ENCODE data around the gene SNRNP200. TPM values are rescaled to one million over a fixed set of nuclear protein-coding genes. Genes with fewer than 3 reads are reported as not detected.
"Not testable (repeated sequence)": the region's sequence is repeated elsewhere in the genome, so short reads cannot be mapped to it uniquely, and the experiment has no call there.

The SNRNP200 gene
- total and polyA plus RNA-seq, 2 experiments from 2014 or later, result 85.3 to 96.4 TPM

DNA sequence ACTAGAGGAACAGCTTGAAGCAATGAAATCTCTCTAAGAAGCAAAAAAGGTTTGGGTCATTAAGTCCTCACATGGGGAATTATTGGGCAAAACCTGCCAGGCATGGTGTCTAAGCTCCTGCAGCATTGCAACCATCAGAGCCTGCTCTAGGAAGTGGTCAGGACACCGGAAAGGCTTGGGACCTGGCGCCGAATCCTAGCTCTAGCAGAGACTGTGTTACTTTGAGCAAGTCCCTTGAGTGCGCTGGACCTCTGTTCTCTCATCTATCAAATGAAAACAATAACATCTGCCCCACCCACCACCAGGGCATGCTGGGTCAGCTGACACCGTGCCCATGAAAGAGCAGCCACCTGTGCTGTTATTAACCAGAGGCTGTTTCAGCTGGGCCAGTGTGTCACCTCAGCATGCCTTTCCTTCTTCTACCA lies 45.8 kb downstream of the SNRNP200 start:
- Histone ChIP-seq H3K4me1 (ENCODE audit: low read depth) (peaks cover 56% of the 10 kb centered on the region), H3K9me3 (ENCODE audit: low read depth) (no peaks in the 10 kb centered on the region), H3K27ac (peak overlapping the region; percentile 98), H3K4me3 (no peak overlapping the region), H3K36me3 (peaks cover 13% of the 10 kb centered on the region), H3K27me3 (no peaks in the 10 kb centered on the region)
- DNase-seq (ENCODE audit: low read depth in 1 of 2, low spot score in 1 of 2), result no peak
- TF ChIP-seq, protein P1, sequence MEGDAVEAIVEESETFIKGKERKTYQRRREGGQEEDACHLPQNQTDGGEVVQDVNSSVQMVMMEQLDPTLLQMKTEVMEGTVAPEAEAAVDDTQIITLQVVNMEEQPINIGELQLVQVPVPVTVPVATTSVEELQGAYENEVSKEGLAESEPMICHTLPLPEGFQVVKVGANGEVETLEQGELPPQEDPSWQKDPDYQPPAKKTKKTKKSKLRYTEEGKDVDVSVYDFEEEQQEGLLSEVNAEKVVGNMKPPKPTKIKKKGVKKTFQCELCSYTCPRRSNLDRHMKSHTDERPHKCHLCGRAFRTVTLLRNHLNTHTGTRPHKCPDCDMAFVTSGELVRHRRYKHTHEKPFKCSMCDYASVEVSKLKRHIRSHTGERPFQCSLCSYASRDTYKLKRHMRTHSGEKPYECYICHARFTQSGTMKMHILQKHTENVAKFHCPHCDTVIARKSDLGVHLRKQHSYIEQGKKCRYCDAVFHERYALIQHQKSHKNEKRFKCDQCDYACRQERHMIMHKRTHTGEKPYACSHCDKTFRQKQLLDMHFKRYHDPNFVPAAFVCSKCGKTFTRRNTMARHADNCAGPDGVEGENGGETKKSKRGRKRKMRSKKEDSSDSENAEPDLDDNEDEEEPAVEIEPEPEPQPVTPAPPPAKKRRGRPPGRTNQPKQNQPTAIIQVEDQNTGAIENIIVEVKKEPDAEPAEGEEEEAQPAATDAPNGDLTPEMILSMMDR (IDR thresholded peaks at IDR 0.05; ENCODE audit: low read depth, low read length), result no peak

DNA sequence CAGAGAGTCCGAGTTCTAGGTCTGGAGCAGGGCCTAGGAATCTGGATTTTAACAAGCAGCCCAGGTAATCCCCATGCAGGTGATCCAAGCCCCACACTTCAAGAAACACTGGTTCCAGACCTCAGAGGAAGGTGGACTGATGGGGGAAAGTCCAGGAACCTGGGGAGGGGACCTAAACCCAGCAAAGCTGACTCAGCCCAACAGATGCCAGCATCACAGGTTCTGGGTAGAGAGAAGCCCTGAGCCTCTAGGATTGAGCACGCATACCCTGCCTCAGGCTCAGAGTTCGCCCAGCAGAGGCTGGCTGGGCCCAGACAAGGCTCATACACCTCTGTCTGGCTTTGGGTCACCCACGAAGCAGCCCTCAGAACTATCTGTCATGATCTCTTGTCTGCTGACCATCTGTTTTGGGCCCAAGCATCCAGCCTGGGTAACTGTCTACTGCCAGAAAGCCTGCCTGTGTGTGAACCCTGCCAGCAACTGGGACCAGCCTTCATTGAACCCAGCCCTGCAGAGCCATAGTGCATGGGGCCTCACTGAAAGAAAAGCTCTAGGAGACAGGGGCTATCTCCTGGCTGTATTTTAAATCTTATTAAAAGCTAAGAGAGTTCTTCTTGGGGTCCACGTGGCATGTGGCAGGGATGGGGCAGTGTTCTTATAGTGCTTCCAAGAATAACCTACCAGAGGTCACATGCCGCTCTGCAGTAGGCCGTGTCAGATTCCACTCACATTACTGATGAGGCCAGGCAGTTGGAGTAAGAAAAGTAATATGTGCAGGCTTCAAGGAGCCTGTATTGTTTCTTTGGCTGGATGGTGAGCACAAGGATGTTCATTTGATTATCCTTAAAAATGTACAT lies 47.0 kb downstream of the SNRNP200 start:
- H3K9me3 ChIP-seq (ENCODE audit: low read depth), result no peaks in the 10 kb centered on the region
- peak overlapping the region; percentile 98 for H3K27ac ChIP-seq
- TF ChIP-seq, protein P1 (IDR thresholded peaks at IDR 0.05; ENCODE audit: low read depth, low read length), result no peak
- no peaks in the 10 kb centered on the region for H3K27me3 ChIP-seq
- DNase-seq (ENCODE audit: low read depth in 1 of 2, low spot score in 1 of 2), result peak in 1 of 2 donors; percentile 78
- peaks cover 20% of the 10 kb centered on the region for H3K36me3 ChIP-seq
- no peak overlapping the region for H3K4me3 ChIP-seq
- H3K4me1 ChIP-seq (ENCODE audit: low read depth), result peaks cover 45% of the 10 kb centered on the region

DNA sequence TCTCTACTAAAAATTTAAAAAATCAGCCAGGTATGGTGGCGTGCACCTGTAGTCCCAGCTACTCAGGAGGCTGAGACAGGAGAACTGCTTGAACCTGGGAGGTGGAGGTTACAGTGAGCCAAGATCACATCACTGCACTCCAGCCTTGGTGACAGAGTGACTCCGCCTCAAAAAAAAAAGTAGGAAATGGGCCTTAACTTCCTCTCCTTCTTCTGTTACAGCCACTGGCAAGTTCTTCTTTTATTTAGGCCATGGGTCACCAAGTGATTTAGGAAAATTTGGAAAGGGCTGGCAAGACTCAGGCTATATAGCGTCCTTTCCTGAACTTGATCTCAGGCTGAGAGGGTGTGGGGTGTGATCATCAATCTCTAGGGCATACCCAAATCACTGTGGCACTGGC lies 47.6 kb downstream of the SNRNP200 start:
- peak overlapping the region; percentile 98 for H3K27ac ChIP-seq
- not testable (repeated sequence) for H3K9me3 ChIP-seq (ENCODE audit: low read depth)
- H3K36me3 ChIP-seq, result peaks cover 24% of the 10 kb centered on the region

DNA sequence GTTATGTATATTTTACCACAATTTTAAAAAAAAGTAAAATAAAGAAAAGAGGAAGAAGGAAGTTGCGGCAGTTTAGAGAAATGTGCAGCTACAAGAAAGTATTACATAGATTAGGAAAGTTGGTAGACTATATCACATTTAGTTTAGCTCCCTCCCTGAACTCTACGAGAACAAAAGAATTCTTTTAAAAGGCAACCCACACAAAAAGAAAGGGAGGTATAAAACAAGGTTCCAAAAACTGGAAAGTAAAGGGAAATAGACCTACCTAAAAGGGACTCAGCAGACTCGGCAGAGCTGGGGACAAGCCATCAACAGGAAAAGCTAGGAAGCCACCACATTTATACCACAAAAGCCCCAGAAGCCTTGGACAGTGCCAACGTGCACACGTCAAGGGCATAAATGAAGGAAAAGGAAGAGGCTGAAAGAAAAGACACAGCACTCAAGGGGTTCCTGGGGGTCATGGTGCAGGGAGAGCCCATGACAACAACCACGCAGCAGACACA lies 48.7 kb downstream of the SNRNP200 start:
- H3K36me3 ChIP-seq, result peaks cover 25% of the 10 kb centered on the region
- peaks cover 42% of the 10 kb centered on the region for H3K4me1 ChIP-seq (ENCODE audit: low read depth)
- H3K9me3 ChIP-seq (ENCODE audit: low read depth), result no peaks in the 10 kb centered on the region
- H3K4me3 ChIP-seq, result no peak overlapping the region
- no peaks in the 10 kb centered on the region for H3K27me3 ChIP-seq
- TF ChIP-seq, protein P1 (IDR thresholded peaks at IDR 0.05; ENCODE audit: low read depth, low read length), result no peak
- H3K27ac ChIP-seq, result peak overlapping the region; percentile 98
- no peak for DNase-seq (ENCODE audit: low read depth in 1 of 2, low spot score in 1 of 2)

More for the DNA sequence above, 47.6 kb downstream of the SNRNP200 start:
- H3K4me1 ChIP-seq (ENCODE audit: low read depth), result peaks cover 42% of the 10 kb centered on the region
- not testable (repeated sequence) for DNase-seq (ENCODE audit: low read depth in 1 of 2, low spot score in 1 of 2); H3K27me3 ChIP-seq; H3K4me3 ChIP-seq

DNA sequence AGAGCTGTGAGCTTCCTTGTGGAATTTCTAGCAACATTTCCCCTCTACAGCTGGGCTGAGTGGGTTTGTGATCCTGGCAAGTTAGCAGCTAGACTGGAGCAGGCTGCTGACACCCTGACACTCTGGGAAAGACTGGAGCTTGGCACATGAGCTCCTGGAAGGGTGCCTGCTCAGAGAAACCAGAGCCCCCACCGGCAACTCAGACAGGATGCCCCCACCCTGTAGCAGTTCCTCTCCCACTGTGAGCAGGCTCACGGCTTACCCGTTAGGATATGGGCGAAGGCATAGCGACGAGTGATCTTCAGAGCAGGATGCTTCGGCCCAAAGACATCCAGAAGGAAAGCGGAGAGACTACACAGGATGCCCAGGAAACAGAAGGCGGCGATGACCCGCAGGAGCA lies 50.8 kb downstream of the SNRNP200 start:
- peaks cover 30% of the 10 kb centered on the region for H3K4me1 ChIP-seq (ENCODE audit: low read depth)
- H3K4me3 ChIP-seq, result no peak overlapping the region
- no peaks in the 10 kb centered on the region for H3K27me3 ChIP-seq
- no peaks in the 10 kb centered on the region for H3K9me3 ChIP-seq (ENCODE audit: low read depth)
- H3K36me3 ChIP-seq, result peaks cover 24% of the 10 kb centered on the region
- no peak for DNase-seq (ENCODE audit: low read depth in 1 of 2, low spot score in 1 of 2)
- no peak overlapping the region for H3K27ac ChIP-seq
- TF ChIP-seq, protein P1 (IDR thresholded peaks at IDR 0.05; ENCODE audit: low read depth, low read length), result no peak

DNA sequence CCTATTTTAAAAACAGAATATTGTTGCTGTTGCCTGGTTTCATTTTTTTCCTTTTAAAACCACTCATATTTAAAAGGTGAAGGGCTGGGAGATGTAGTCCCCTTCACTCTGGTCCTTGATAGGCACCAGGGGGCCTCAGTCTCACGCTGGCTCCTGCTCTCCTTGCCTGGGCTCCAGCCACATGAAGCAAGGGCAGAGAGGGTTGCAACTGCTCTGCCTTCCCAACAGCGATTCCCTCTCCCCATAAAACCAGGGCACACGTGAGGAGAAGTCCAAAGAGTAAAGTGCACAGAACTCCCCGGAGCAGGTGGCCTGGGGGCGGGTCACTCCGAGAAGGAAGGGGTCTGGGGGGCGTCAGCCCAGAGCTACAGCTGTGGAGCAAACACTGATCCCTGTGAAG lies 52.3 kb downstream of the SNRNP200 start:
- DNase-seq (ENCODE audit: low read depth in 1 of 2, low spot score in 1 of 2), result no peak
- H3K4me3 ChIP-seq, result no peak overlapping the region
- TF ChIP-seq, protein P1 (IDR thresholded peaks at IDR 0.05; ENCODE audit: low read depth, low read length), result no peak

More for the DNA sequence above, 52.3 kb downstream of the SNRNP200 start:
- Histone ChIP-seq H3K4me1 (ENCODE audit: low read depth) (peaks cover 15% of the 10 kb centered on the region), H3K27ac (peak overlapping the region; percentile 67), H3K36me3 (peaks cover 24% of the 10 kb centered on the region), H3K9me3 (ENCODE audit: low read depth) (no peaks in the 10 kb centered on the region), H3K27me3 (no peaks in the 10 kb centered on the region)

Measured in cardiac muscle cell (in vitro differentiated cells and primary cell).